Liver (tissue), 3 donors: ENCODE data around the gene TMCC2.

Experiments used
- EGR1 ChIP-seq, 2 donors: IDR thresholded peaks; 2 replicates each; pipeline ENCODE4 v1.6.1; 2016 to 2018; ENCODE audit warnings: antibody characterized with exemption in 2 of 2, low read depth in 2 of 2
- HNF4G ChIP-seq: IDR thresholded peaks from 2 replicates; pipeline ENCODE4 v1.6.1; 2016; ENCODE audit warnings: antibody characterized with exemption
- TF ChIP-seq, protein P1 (sequence below): fragments of 150-350 bp; IDR thresholded peaks from 2 replicates; pipeline ENCODE4 v1.5.1; 2017; ENCODE audit warnings: improper control_type of control experiment, low read depth, low read length; ENCODE audit not compliant: missing input control
- donor health status: healthy.
- donor health status: healthy.

DNA sequence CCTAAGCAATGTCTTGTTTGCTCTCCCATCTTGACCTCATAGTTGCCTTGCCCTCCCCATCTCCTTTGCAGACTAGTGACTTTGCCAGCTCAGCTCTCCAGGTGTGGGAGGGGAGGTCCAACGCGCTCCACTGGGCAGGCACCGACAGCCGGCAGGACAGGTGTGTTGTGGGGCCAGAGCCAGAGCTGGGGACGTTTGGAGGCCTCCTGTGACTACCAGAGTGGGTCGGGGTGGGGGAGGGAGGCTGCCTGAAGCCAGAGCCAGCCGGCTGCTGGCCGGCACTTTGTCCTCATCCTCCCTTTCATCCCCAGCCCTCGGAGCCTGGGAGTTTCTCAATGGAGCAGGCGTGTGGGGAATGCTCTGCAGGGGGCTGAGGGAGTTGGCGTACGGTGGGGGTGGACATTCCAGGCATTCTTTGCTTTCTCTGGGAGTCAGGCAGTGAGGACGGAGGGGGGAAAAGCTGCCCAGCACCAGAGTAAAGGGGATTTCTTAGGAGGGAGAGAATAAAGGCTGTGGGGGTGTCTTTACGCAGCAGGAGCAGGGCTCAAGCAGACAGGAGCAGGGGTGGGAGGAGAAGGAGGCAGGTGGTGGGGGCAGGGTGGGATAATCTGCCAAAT is 73.6 kb downstream of the TMCC2 start:
- TF ChIP-seq HNF4G (no peak), EGR1 (IDR thresholded peaks at IDR 0.05; ENCODE audit: low read depth in 2 of 2) (no peak)
- TF ChIP-seq, protein P1, sequence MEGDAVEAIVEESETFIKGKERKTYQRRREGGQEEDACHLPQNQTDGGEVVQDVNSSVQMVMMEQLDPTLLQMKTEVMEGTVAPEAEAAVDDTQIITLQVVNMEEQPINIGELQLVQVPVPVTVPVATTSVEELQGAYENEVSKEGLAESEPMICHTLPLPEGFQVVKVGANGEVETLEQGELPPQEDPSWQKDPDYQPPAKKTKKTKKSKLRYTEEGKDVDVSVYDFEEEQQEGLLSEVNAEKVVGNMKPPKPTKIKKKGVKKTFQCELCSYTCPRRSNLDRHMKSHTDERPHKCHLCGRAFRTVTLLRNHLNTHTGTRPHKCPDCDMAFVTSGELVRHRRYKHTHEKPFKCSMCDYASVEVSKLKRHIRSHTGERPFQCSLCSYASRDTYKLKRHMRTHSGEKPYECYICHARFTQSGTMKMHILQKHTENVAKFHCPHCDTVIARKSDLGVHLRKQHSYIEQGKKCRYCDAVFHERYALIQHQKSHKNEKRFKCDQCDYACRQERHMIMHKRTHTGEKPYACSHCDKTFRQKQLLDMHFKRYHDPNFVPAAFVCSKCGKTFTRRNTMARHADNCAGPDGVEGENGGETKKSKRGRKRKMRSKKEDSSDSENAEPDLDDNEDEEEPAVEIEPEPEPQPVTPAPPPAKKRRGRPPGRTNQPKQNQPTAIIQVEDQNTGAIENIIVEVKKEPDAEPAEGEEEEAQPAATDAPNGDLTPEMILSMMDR: no peak
